GM12878 (cell line): ENCODE data around the gene ADAMTS2. TPM values are rescaled to one million over a fixed set of nuclear protein-coding genes. Genes with fewer than 3 reads are reported as not detected.

Experiments used
- ATAC-seq: fragments of 200-7000 bp; cut with Tn5 transposase; 3 replicates; pipeline ENCODE4 v1.9.1; 2020; ENCODE audit warnings: mild to moderate bottlenecking, moderate library complexity
- BruUV-seq: library from RNA; stranded (reverse); fragments of 400-500 nt; replicated peaks from 2 replicates; lab custom pipeline; 2021; lab: Mats Ljungman, UMichigan
- CTCF ChIA-PET: fragments of 300-600 bp; sonication (Branson Sonifier 250); formaldehyde crosslinking; extraction: SDS; loops from one replicate; lab custom pipeline; 2021; ENCODE audit warnings: inconsistent platforms; lab: Yijun Ruan, JAX
- POLR2A ChIA-PET: fragments of 350-600 bp; formaldehyde crosslinking; extraction: SDS; loops from one replicate; lab custom pipeline; 2021; ENCODE audit warnings: inconsistent platforms; lab: Charles Lee
- RAD21 ChIA-PET: fragments of 300-600 bp; sonication (Branson Sonifier 250); formaldehyde crosslinking; loops from one replicate; lab custom pipeline; 2023; ENCODE audit warnings: antibody characterized with exemption; ENCODE audit not compliant: unreplicated experiment; lab: Charles Lee
- SMC1A ChIA-PET: fragments of 300-600 bp; sonication (Branson Sonifier 250); formaldehyde crosslinking; loops from one replicate; lab custom pipeline; 2023; ENCODE audit not compliant: unreplicated experiment, uncharacterized antibody; lab: Charles Lee
- DNase-seq: peaks from one replicate; pipeline ENCODE4 v3.0.0-alpha.2; 2011; ENCODE audit warnings: low read depth, low spot score
- FAIRE-seq: peaks from 3 replicates; lab custom pipeline; 2011; peaks lifted over from hg19 to GRCh38; lab: Jason Lieb, UNC
- H2AFZ ChIP-seq: 2 replicates; pipeline ENCODE4 v1.6.0; 2011; ENCODE audit warnings: low read depth, low read length, control low read depth; ENCODE audit not compliant: control insufficient read depth
- H3K27ac ChIP-seq: 2 replicates; pipeline ENCODE4 v1.5.1; 2011; ENCODE audit warnings: control low read depth; ENCODE audit not compliant: control insufficient read depth, insufficient read depth
- H3K27me3 ChIP-seq, 2 experiments: replicated peaks in 1 of 2; 2 replicates each; pipeline versions ENCODE4 v1.6.0 to v1.6.1; 2011; ENCODE audit warnings: low read length in 1 of 2; ENCODE audit not compliant: control insufficient read depth in 2 of 2, insufficient read depth in 2 of 2
- H3K36me3 ChIP-seq, 2 experiments: 2 replicates each; pipeline ENCODE4 v1.5.1; 2011; ENCODE audit warnings: low read length in 1 of 2; ENCODE audit not compliant: control insufficient read depth in 2 of 2, insufficient read depth in 2 of 2
- H3K4me1 ChIP-seq: 2 replicates; pipeline ENCODE4 v1.6.1; 2011; ENCODE audit warnings: mild to moderate bottlenecking, low read length, moderate library complexity, mixed read lengths; ENCODE audit not compliant: control insufficient read depth, insufficient read depth
- H3K4me2 ChIP-seq: 2 replicates; pipeline ENCODE4 v1.6.0; 2011; ENCODE audit warnings: control low read depth; ENCODE audit not compliant: control insufficient read depth, insufficient read depth
- H3K4me3 ChIP-seq: fragments of 200-600 bp; sonication (generic); 2 replicates; pipeline ENCODE4 v1.5.1; 2016
- H3K79me2 ChIP-seq: 2 replicates; pipeline ENCODE4 v1.6.0; 2011; ENCODE audit warnings: low read length; ENCODE audit not compliant: control insufficient read depth, insufficient read depth
- H3K9ac ChIP-seq: 2 replicates; pipeline ENCODE4 v1.8.0; 2011; ENCODE audit warnings: low read length, control low read depth, mixed read lengths; ENCODE audit not compliant: control insufficient read depth, insufficient read depth
- H3K9me3 ChIP-seq: replicated peaks from 3 replicates; pipeline ENCODE4 v1.5.1; 2011; ENCODE audit warnings: mild to moderate bottlenecking, low read length; ENCODE audit not compliant: control insufficient read depth, insufficient read depth
- H4K20me1 ChIP-seq: 2 replicates; pipeline ENCODE4 v1.6.0; 2011; ENCODE audit not compliant: control insufficient read depth, insufficient read depth
- BACH1 ChIP-seq: fragments of 450-650 bp; IDR thresholded peaks from 2 replicates; pipeline ENCODE4 v1.6.1; 2017; ENCODE audit warnings: mild to moderate bottlenecking, borderline replicate concordance
- CHD4 ChIP-seq: fragments of 200-600 bp; sonication (generic); IDR thresholded peaks from 2 replicates; pipeline ENCODE4 v1.6.1; 2016; ENCODE audit warnings: mild to moderate bottlenecking
- EP300 ChIP-seq, 2 experiments: fragments of 150-350 bp in 1 of 2; IDR thresholded peaks; 2 replicates each; pipeline ENCODE4 v1.6.1; 2011 to 2012; ENCODE audit warnings: low read depth in 2 of 2, low read length in 2 of 2, borderline replicate concordance in 1 of 2, improper control_type of control experiment in 1 of 2, inconsistent platforms in 1 of 2; ENCODE audit not compliant: control insufficient read depth in 1 of 2
- EZH2 ChIP-seq: IDR thresholded peaks from 2 replicates; pipeline ENCODE4 v1.6.1; 2012; ENCODE audit warnings: low read depth, mild to moderate bottlenecking, control low read depth, inconsistent platforms, low read length, borderline replicate concordance; ENCODE audit not compliant: control insufficient read depth
- GATAD2B ChIP-seq: fragments of 450-650 bp; conservative IDR thresholded peaks from 2 replicates; pipeline ENCODE4 v1.6.1; 2017; ENCODE audit warnings: low read depth, mild to moderate bottlenecking, moderate library complexity
- MTA3 ChIP-seq: IDR thresholded peaks from 2 replicates; pipeline ENCODE4 v1.6.1; 2012; ENCODE audit warnings: low read length, inconsistent platforms, borderline replicate concordance
- NRF1 ChIP-seq: conservative IDR thresholded peaks from 2 replicates; pipeline ENCODE4 v1.6.1; 2011; ENCODE audit warnings: mild to moderate bottlenecking, low read depth, low read length, improper control_type of control experiment
- SP1 ChIP-seq: IDR thresholded peaks from one replicate; pipeline ENCODE4 v1.6.1; 2011; ENCODE audit warnings: low read depth, low read length
- TCF3 ChIP-seq: IDR thresholded peaks from 2 replicates; pipeline ENCODE4 v1.6.1; 2012; ENCODE audit warnings: low read depth, mild to moderate bottlenecking, low read length, borderline replicate concordance; ENCODE audit not compliant: insufficient read depth
- ZNF384 ChIP-seq: IDR thresholded peaks from 2 replicates; pipeline ENCODE4 v1.6.1; 2012; ENCODE audit warnings: low read depth, mild to moderate bottlenecking, low read length, improper control_type of control experiment, borderline replicate concordance
- WGBS: methylation state at CpG from one replicate; pipeline ENCODE4 v1.1.6; 2016; ENCODE audit warnings: low lambda C conversion rate; ENCODE audit not compliant: insufficient replicate concordance, insufficient coverage; ENCODE audit errors: missing lambda C conversion rate; 5-methylcytosine and 5-hydroxymethylcytosine counted together
- in situ Hi-C: fragments of 300-500 bp; cut with MboI; formaldehyde crosslinking; loops from 9 replicates; pipeline ENCODE4 v1.14.3; 2018; ENCODE audit warnings: mixed read lengths
- intact Hi-C: fragments of 100-400 bp; cut with micrococcal nuclease; formaldehyde crosslinking; loops from one replicate; pipeline ENCODE4 v1.14.2; 2022; ENCODE audit not compliant: unreplicated experiment
- polyA plus RNA-seq, 11 experiments: library from polyadenylated mRNA; depleted of rRNA in 4 of 11; unstranded in 6 of 11; stranded (reverse) in 5 of 11; fragments of >200 nt; fragmentation: Nextera tagmentation in 4 of 11; fragmentation: Illumina TruSeq in 1 of 11; extraction: Ambion mirVana in 4 of 11; extraction: Trizol in 1 of 11; gene quantifications; 1 replicate in 1 of 11; 2 replicates in 10 of 11; pipeline versions ENCODE4 v1.2.1 to v1.2.3, GENCODE V29; 2011 to 2016; ENCODE audit warnings: inconsistent platforms in 2 of 11, missing spikeins in 2 of 11, low read depth in 1 of 11
- total RNA-seq, 4 experiments: library from RNA; depleted of rRNA in 3 of 4; stranded (reverse); fragments of >200 nt in 3 of 4; fragmentation: Illumina TruSeq in 1 of 4; extraction: Trizol in 1 of 4; gene quantifications; 2 replicates each; pipeline versions ENCODE4 v1.2.1 to v1.2.3, GENCODE V29; 2013 to 2021
- TF ChIP-seq, protein P1 (sequence below): fragments of 450-650 bp; IDR thresholded peaks from 2 replicates; pipeline ENCODE4 v1.6.1; 2017; ENCODE audit warnings: mild to moderate bottlenecking
- TF ChIP-seq, protein P2 (sequence below): IDR thresholded peaks from 2 replicates; pipeline ENCODE4 v1.6.1; 2012; ENCODE audit warnings: improper control_type of control experiment, low read depth, low read length; ENCODE audit not compliant: insufficient replicate concordance
- TF ChIP-seq, protein P3 (sequence below): fragments of 450-650 bp; IDR thresholded peaks from 2 replicates; pipeline ENCODE4 v1.6.1; 2017; ENCODE audit warnings: borderline replicate concordance

Gene ADAMTS2
- total and polyA plus RNA-seq, 10 of the 15 experiments (the other 5 are each of a cell fraction or from before 2014, with no cell fraction given): 0.03 to 0.05 TPM; not detected in 8

DNA sequence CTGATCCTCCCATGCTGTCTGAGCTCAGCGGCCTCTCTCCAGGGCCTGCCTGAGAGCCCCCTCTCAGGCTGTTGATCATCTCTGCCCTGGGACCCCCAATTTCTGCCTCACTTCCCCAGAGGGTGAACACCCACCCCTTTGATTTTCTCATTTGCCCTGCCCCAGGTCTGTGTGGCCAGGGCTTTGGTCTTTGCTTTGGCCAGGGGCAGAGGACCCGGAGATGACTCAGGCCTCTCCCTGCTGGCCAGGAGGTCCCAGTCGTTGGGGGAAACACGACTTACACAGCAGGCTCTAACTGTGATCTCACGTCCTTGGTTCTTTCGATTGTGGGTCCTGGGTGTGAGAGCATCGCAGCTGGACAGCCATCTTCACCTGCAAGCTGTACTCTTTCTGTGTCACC lies 1.1 kb upstream of the ADAMTS2 start:
- WGBS: 35% methylated on average over 7 of the region's 7 CpGs
- Histone ChIP-seq H3K79me2 (no peaks in the 10 kb centered on the region), H3K9ac (no peak overlapping the region), H3K36me3 (no peaks in the 10 kb centered on the region), H3K27me3 (no peaks in the 10 kb centered on the region; a peak in 3 of 4 replicates), H3K4me3 (no peak overlapping the region), H3K4me1 (no peaks in the 10 kb centered on the region), H3K9me3 (no peaks in the 10 kb centered on the region; the same call in 2 of the 3 replicates), H4K20me1 (no peaks in the 10 kb centered on the region; the same call in 1 of the 2 replicates), H3K4me2 (no peak overlapping the region), H3K27ac (no peak overlapping the region), H2AFZ (no peak overlapping the region)
- ATAC-seq: no peak
- RAD21 ChIA-PET: no interaction called here
- intact Hi-C loops (no loop called here), in situ Hi-C loops (no loop called here)
- no TSS peak for BruUV-seq
- FAIRE-seq: no peak
- POLR2A ChIA-PET: no interaction called here
- DNase-seq: no peak
- CTCF ChIA-PET: no interaction called here
- SMC1A ChIA-PET: no interaction called here
- no peak for TF ChIP-seq NRF1
- TF ChIP-seq TCF3: no peak
- TF ChIP-seq ZNF384: no peak
- no peak for TF ChIP-seq GATAD2B
- TF ChIP-seq, protein P1, sequence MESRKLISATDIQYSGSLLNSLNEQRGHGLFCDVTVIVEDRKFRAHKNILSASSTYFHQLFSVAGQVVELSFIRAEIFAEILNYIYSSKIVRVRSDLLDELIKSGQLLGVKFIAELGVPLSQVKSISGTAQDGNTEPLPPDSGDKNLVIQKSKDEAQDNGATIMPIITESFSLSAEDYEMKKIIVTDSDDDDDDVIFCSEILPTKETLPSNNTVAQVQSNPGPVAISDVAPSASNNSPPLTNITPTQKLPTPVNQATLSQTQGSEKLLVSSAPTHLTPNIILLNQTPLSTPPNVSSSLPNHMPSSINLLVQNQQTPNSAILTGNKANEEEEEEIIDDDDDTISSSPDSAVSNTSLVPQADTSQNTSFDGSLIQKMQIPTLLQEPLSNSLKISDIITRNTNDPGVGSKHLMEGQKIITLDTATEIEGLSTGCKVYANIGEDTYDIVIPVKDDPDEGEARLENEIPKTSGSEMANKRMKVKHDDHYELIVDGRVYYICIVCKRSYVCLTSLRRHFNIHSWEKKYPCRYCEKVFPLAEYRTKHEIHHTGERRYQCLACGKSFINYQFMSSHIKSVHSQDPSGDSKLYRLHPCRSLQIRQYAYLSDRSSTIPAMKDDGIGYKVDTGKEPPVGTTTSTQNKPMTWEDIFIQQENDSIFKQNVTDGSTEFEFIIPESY: no peak
- TF ChIP-seq, protein P2, sequence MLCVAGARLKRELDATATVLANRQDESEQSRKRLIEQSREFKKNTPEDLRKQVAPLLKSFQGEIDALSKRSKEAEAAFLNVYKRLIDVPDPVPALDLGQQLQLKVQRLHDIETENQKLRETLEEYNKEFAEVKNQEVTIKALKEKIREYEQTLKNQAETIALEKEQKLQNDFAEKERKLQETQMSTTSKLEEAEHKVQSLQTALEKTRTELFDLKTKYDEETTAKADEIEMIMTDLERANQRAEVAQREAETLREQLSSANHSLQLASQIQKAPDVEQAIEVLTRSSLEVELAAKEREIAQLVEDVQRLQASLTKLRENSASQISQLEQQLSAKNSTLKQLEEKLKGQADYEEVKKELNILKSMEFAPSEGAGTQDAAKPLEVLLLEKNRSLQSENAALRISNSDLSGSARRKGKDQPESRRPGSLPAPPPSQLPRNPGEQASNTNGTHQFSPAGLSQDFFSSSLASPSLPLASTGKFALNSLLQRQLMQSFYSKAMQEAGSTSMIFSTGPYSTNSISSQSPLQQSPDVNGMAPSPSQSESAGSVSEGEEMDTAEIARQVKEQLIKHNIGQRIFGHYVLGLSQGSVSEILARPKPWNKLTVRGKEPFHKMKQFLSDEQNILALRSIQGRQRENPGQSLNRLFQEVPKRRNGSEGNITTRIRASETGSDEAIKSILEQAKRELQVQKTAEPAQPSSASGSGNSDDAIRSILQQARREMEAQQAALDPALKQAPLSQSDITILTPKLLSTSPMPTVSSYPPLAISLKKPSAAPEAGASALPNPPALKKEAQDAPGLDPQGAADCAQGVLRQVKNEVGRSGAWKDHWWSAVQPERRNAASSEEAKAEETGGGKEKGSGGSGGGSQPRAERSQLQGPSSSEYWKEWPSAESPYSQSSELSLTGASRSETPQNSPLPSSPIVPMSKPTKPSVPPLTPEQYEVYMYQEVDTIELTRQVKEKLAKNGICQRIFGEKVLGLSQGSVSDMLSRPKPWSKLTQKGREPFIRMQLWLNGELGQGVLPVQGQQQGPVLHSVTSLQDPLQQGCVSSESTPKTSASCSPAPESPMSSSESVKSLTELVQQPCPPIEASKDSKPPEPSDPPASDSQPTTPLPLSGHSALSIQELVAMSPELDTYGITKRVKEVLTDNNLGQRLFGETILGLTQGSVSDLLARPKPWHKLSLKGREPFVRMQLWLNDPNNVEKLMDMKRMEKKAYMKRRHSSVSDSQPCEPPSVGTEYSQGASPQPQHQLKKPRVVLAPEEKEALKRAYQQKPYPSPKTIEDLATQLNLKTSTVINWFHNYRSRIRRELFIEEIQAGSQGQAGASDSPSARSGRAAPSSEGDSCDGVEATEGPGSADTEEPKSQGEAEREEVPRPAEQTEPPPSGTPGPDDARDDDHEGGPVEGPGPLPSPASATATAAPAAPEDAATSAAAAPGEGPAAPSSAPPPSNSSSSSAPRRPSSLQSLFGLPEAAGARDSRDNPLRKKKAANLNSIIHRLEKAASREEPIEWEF: no peak
- TF ChIP-seq EP300 (IDR thresholded peaks at IDR 0.05; ENCODE audit: borderline replicate concordance in 1 of 2, control insufficient read depth in 1 of 2, low read depth in 2 of 2, low read length in 2 of 2): no peak
- TF ChIP-seq EZH2: no peak
- TF ChIP-seq, protein P3, sequence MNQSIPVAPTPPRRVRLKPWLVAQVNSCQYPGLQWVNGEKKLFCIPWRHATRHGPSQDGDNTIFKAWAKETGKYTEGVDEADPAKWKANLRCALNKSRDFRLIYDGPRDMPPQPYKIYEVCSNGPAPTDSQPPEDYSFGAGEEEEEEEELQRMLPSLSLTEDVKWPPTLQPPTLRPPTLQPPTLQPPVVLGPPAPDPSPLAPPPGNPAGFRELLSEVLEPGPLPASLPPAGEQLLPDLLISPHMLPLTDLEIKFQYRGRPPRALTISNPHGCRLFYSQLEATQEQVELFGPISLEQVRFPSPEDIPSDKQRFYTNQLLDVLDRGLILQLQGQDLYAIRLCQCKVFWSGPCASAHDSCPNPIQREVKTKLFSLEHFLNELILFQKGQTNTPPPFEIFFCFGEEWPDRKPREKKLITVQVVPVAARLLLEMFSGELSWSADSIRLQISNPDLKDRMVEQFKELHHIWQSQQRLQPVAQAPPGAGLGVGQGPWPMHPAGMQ: no peak
- TF ChIP-seq BACH1: no peak
- TF ChIP-seq MTA3: no peak
- TF ChIP-seq SP1: no peak
- no peak for TF ChIP-seq CHD4
